ENCODE data around the gene TCHP.
A peak's percentile ranks its signal among the peaks of the same experiment; 100 is the strongest.
"Not testable (repeated sequence)": the region's sequence is repeated elsewhere in the genome, so short reads cannot be mapped to it uniquely, and the experiment has no call there.

TCHP gene, protein sequence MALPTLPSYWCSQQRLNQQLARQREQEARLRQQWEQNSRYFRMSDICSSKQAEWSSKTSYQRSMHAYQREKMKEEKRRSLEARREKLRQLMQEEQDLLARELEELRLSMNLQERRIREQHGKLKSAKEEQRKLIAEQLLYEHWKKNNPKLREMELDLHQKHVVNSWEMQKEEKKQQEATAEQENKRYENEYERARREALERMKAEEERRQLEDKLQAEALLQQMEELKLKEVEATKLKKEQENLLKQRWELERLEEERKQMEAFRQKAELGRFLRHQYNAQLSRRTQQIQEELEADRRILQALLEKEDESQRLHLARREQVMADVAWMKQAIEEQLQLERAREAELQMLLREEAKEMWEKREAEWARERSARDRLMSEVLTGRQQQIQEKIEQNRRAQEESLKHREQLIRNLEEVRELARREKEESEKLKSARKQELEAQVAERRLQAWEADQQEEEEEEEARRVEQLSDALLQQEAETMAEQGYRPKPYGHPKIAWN

DNA sequence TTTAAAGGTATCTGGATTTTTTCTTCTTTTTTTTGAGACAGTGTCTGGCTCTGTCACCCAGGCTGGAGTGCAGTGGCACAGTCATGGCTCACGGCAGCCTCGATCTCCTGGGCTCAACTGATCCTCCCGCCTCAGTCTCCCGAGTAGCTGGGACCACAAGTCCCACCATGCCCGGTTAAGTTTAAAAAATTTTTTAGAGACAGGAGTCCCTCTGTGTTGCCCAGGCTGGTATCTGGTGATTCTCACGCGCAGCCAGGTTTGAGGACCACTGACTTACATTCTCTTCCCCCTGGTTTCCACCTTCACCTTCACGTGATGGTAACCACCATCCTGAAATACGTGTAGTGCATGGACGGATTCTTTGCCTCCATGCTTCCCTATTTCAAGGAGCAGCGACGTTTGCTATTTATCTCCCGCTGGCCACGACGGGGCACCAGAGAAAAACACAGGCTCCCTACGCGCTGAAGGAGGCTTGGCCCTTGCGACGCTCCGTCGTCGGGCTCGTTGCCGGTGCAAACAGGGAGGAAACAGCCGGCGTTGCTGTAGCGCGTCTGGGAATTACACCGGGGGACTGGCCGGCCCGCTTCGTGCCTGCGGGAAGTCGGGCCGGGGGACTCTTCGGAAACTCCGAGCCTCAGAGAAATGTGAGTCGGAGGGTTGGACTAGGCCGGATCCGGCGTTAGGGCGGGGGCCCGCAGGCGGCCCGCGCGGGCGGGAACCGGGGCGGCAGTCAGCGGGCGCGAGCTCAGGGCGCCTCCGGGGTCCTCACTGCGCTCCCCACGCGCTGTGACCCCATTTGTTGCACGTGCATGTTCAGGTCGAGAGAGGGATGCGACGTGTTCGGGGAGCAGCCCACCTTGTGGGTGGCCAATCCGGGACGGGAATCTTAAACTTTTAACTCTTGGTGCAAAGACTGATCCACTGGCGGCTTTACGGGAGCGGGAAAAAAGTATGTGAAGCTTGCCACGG is at the start of gene TCHP:
TSS of gene TCHP (plus strand) at position 492 of the 969 bp plus-strand sequence. CDS start 2,753 bp downstream, outside the sequence.
- DNase-seq (ENCODE audit: low read depth in 2 of 2), result peak; percentile 56

GRCh38 chr12:109850518-109850917 is 49.6 kb upstream of the TCHP start:
- not testable (repeated sequence) for DNase-seq (ENCODE audit: low read depth in 2 of 2)

- DNase-seq (ENCODE audit: low read depth in 2 of 2), result no peak
Measured at GRCh38 chr12:109855377-109855776, 44.7 kb upstream of the TCHP start.

- DNase-seq (ENCODE audit: low read depth in 2 of 2), result no peak
Measured at GRCh38 chr12:109857715-109858114, 42.4 kb upstream of the TCHP start.

GRCh38 chr12:109858764-109859163 is 41.3 kb upstream of the TCHP start:
- no peak for DNase-seq (ENCODE audit: low read depth in 2 of 2)

DNA sequence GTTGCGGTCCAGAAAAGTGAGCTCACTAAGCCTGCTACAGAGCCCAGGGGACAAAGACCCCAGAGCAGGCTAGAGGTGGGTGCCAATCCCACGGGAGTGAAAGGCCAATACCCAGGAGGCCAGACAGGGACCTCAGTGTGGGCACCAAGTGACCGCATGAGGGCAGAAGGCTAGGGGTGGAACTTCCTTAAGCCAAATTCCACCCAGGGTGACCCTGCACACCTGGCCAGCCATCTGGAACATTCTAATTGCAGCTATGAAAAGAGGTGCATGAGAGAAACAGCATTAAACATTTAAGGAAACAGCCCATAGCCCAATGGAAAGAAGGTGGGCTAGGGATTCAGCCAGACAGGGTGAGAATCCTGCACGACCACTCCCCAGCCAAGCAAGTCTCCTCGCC is 39.1 kb upstream of the TCHP start:
- DNase-seq (ENCODE audit: low read depth in 2 of 2), result no peak

GRCh38 chr12:109861689-109862314 is 38.3 kb upstream of the TCHP start:
- DNase-seq (ENCODE audit: low read depth in 2 of 2), result no peak

- DNase-seq (ENCODE audit: low read depth in 2 of 2), result not testable (repeated sequence)
Measured at GRCh38 chr12:109862491-109862890, 37.6 kb upstream of the TCHP start.

- DNase-seq (ENCODE audit: low read depth in 2 of 2), result no peak
Measured at GRCh38 chr12:109863847-109864712, 36.0 kb upstream of the TCHP start.

DNA sequence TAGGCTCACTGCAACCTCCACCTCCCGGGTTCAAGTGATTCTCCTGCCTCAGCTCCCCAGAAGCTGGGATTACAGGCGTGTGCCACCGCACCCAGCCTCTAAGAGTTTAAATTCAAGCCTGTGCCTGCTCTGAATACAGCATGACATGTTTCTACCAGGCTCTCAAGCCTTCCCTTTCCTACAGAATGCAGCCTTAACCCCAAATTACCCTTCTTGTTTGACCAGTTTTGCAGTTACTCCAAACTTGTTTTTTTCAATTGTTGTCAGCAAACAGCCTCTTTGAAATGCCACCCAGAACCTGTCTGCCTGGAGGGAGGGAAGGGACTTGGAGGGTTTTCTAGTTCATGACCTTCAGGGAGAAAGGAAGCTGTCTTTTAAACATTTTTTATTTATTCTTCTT is 35.2 kb upstream of the TCHP start:
- DNase-seq (ENCODE audit: low read depth in 2 of 2), result no peak

DNA sequence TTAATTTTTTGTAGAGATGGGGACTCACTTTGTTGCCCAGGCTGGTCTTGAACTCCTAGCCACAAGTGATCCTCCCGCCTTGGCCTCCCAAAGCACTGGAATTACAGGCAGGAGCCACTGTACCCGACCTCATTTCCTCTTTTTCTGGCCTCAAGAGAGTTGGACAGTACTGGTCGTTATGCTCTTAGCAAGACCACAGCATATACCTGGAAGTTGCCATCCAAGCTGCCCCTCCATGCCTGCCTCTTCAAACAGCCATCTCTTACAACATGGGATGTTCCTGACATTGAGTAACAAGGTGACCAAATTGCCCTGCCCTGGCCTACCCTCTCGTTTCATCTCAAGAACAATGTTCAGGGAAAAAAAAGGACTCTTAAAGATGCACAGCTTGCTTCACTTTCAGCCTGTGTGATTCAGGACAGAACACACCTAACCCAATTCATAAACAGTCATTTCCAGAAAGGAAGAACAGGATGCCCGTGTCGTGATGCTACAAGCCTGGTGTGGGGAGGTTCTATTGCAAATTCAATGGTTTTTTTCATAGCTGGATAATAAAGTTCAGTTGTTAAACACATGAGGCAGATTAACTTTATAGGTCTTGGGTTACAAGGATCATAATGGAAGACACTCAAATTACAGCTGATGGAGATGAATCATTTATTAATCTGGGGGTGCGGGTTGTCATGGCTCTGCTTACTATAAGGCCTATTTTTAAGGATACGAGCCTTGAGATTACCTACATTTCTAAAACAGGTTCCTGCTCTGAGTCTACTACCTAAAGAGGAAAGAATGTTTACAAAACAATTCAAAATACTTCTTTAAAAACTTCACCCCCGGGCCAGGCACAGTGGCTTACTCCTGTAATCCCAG is 31.7 kb upstream of the TCHP start:
- DNase-seq (ENCODE audit: low read depth in 2 of 2), result no peak

DNA sequence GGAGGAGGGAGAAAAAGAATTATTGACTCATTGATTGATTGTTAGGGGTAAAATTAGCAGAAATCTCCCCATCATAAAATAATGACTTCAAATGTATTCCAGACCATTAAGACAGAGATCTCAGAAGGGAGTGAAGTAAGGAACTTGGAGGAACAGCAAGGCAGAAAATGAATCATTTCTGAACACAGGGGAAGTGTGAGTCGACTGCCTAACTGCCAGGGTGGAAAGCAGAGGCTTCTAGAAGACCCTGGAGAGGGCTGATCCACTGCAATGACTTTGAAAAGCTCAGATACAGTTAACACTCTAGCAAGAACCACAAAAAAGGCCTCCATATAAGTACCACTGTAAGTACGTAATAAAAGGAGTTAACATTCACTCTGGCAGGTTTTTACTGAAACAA is 29.4 kb upstream of the TCHP start:
- DNase-seq (ENCODE audit: low read depth in 2 of 2), result no peak

GRCh38 chr12:109871668-109872314 is 28.3 kb upstream of the TCHP start:
- no peak for DNase-seq (ENCODE audit: low read depth in 2 of 2)

DNA sequence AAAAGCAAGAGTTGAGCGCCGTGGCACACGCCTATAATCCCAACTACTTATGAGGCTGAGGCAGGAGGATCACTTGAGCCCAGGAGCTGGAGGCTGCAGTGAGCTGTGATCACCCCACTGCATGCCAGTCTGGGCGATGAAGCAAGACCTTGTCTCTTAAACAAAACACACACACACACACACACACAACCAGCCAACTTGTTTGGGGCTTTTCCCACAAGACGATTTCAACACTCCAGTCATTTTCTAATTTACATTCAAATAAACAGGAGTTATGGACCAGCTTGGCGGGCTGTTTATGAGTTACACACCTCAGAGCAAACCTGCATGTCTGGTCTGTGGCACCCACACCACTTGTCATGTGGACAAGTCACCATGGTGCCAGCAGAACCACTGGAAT is 26.4 kb upstream of the TCHP start:
- no peak for DNase-seq (ENCODE audit: low read depth in 2 of 2)

DNA sequence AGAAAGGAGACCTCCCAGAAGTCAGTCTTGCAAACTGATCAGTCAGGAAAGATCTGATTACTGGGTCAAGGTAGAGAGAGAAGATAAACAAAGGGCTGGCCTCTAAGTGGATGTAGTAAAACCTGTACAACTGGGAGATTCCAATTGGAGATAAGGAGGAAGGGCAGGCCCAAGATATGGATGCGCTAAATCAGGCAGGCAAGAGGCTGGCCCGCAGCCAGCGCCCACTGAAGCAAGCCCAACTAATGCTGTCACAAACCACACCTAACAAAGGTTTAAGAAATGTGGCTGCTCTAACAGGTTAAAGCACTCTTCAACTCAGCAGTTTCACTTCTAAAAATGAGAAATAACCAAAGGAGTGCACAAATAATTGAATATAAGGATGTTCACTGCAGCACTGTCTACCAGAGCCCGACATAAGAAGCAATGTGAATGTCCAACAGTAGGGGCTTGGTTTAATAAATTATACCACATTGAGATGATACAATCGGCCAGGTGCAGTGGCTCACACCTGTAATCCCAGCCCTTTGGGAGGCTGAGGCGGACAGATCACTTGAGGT is 24.4 kb upstream of the TCHP start:
- DNase-seq (ENCODE audit: low read depth in 2 of 2), result no peak

- DNase-seq (ENCODE audit: low read depth in 2 of 2), result no peak
Measured at GRCh38 chr12:109876406-109876805, 23.7 kb upstream of the TCHP start.

GRCh38 chr12:109877504-109878246 is 22.4 kb upstream of the TCHP start:
- DNase-seq (ENCODE audit: low read depth in 2 of 2), result no peak

DNA sequence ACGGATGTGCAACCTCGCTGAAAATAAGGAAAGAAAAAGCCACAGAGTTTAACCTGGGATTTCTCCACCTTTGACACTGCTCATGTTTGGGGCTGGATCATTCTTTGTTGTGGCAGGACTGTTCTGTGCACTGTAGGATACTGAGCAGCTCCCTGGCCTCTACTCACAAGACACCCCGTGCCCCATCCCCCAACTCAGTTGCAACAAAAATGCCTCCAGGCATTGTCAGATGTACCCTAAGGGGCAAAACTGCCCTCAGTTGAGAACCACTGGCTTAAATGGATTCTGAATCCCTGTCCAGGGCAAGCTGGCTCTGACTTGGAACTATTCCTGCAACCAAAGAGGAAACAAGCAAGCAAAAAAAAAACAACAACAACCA is 21.8 kb upstream of the TCHP start:
- DNase-seq (ENCODE audit: low read depth in 2 of 2), result no peak

- no peak for DNase-seq (ENCODE audit: low read depth in 2 of 2)
Measured at GRCh38 chr12:109878749-109879148, 21.3 kb upstream of the TCHP start.
